Measurements from ENCODE around the gene OIT3. TPM values are rescaled to one million over a fixed set of nuclear protein-coding genes. Genes with fewer than 3 reads are reported as not detected.
"Not testable (repeated sequence)": the region's sequence is repeated elsewhere in the genome, so short reads cannot be mapped to it uniquely, and the experiment has no call there.

Gene OIT3
- total RNA-seq, 1 donor: not detected

GRCh38 chr10:72898616-72899015 lies 5.1 kb downstream of the OIT3 start:
- no peak for DNase-seq (ENCODE audit: low read depth in 2 of 3, low spot score in 2 of 3)

GRCh38 chr10:72899545-72899944 lies 6.0 kb downstream of the OIT3 start:
- DNase-seq (ENCODE audit: low read depth in 2 of 3, low spot score in 2 of 3): no peak

- not testable (repeated sequence) for DNase-seq (ENCODE audit: low read depth in 2 of 3, low spot score in 2 of 3)
Measured at GRCh38 chr10:72903941-72904446, 10.5 kb downstream of the OIT3 start.

- DNase-seq (ENCODE audit: low read depth in 2 of 3, low spot score in 2 of 3): no peak
Measured at GRCh38 chr10:72904806-72905205, 11.3 kb downstream of the OIT3 start.

- no peak for DNase-seq (ENCODE audit: low read depth in 2 of 3, low spot score in 2 of 3)
Measured at GRCh38 chr10:72906446-72906845, 12.9 kb downstream of the OIT3 start.

- no peak for DNase-seq (ENCODE audit: low read depth in 2 of 3, low spot score in 2 of 3)
Measured at GRCh38 chr10:72910705-72911104, 17.2 kb downstream of the OIT3 start.

- DNase-seq (ENCODE audit: low read depth in 2 of 3, low spot score in 2 of 3): no peak
Measured at GRCh38 chr10:72911758-72912157, 18.2 kb downstream of the OIT3 start.

GRCh38 chr10:72912736-72913135 lies 19.2 kb downstream of the OIT3 start:
- no peak for DNase-seq (ENCODE audit: low read depth in 2 of 3, low spot score in 2 of 3)

GRCh38 chr10:72913287-72913686 lies 19.7 kb downstream of the OIT3 start:
- no peak for DNase-seq (ENCODE audit: low read depth in 2 of 3, low spot score in 2 of 3)

GRCh38 chr10:72917201-72917600 lies 23.7 kb downstream of the OIT3 start:
- not testable (repeated sequence) for DNase-seq (ENCODE audit: low read depth in 2 of 3, low spot score in 2 of 3)

- DNase-seq (ENCODE audit: low read depth in 2 of 3, low spot score in 2 of 3): not testable (repeated sequence)
Measured at GRCh38 chr10:72917803-72918332, 24.3 kb downstream of the OIT3 start.

GRCh38 chr10:72918352-72918751 lies 24.8 kb downstream of the OIT3 start:
- no peak for DNase-seq (ENCODE audit: low read depth in 2 of 3, low spot score in 2 of 3)

GRCh38 chr10:72921147-72921683 lies 27.7 kb downstream of the OIT3 start:
- DNase-seq (ENCODE audit: low read depth in 2 of 3, low spot score in 2 of 3): not testable (repeated sequence)

- DNase-seq (ENCODE audit: low read depth in 2 of 3, low spot score in 2 of 3): no peak
Measured at GRCh38 chr10:72924351-72924750, 30.8 kb downstream of the OIT3 start.

- no peak for DNase-seq (ENCODE audit: low read depth in 2 of 3, low spot score in 2 of 3)
Measured at GRCh38 chr10:72925951-72926465, 32.5 kb downstream of the OIT3 start.

GRCh38 chr10:72927485-72927884 lies 33.9 kb downstream of the OIT3 start:
- no peak for DNase-seq (ENCODE audit: low read depth in 2 of 3, low spot score in 2 of 3)

- DNase-seq (ENCODE audit: low read depth in 2 of 3, low spot score in 2 of 3): no peak
Measured at GRCh38 chr10:72928798-72929197, 35.3 kb downstream of the OIT3 start.

- no peak for DNase-seq (ENCODE audit: low read depth in 2 of 3, low spot score in 2 of 3)
Measured at GRCh38 chr10:72930276-72930675, 36.7 kb downstream of the OIT3 start.

- DNase-seq (ENCODE audit: low read depth in 2 of 3, low spot score in 2 of 3): no peak
Measured at GRCh38 chr10:72932259-72933015, 38.9 kb downstream of the OIT3 start.

GRCh38 chr10:72935361-72935760 lies 41.8 kb downstream of the OIT3 start:
- no peak for DNase-seq (ENCODE audit: low read depth in 2 of 3, low spot score in 2 of 3)

GRCh38 chr10:72943498-72944234 lies 50.1 kb downstream of the OIT3 start:
- no peak for DNase-seq (ENCODE audit: low read depth in 2 of 3, low spot score in 2 of 3)

All from hematopoietic multipotent progenitor cell (in vitro differentiated cells).